Measurements from ENCODE around the gene TRIM65.

Gene TRIM65

GRCh38 chr17:75842963-75843576 lies 53.7 kb downstream of the TRIM65 start:
- H3K4me3 ChIP-seq (ENCODE audit: control insufficient read depth, low read depth, low read length): no peak overlapping the region
- TF ChIP-seq CTCF (conservative IDR thresholded peaks at IDR 0.05; ENCODE audit: control insufficient read depth, insufficient read depth, low read depth, low read length): no peak
- DNase-seq (ENCODE audit: low read depth): no peak

GRCh38 chr17:75842411-75842810 lies 54.3 kb downstream of the TRIM65 start:
- no peak for DNase-seq (ENCODE audit: low read depth)
- no peak overlapping the region for H3K4me3 ChIP-seq (ENCODE audit: control insufficient read depth, low read depth, low read length)
- TF ChIP-seq CTCF (conservative IDR thresholded peaks at IDR 0.05; ENCODE audit: control insufficient read depth, insufficient read depth, low read depth, low read length): no peak

- H3K4me3 ChIP-seq (ENCODE audit: control insufficient read depth, low read depth, low read length): no peak overlapping the region
- TF ChIP-seq CTCF (conservative IDR thresholded peaks at IDR 0.05; ENCODE audit: control insufficient read depth, insufficient read depth, low read depth, low read length): no peak
- DNase-seq (ENCODE audit: low read depth): no peak
Observed at GRCh38 chr17:75840799-75841164, 56.0 kb downstream of the TRIM65 start.

- no peak for DNase-seq (ENCODE audit: low read depth)
- H3K4me3 ChIP-seq (ENCODE audit: control insufficient read depth, low read depth, low read length): no peak overlapping the region
- TF ChIP-seq CTCF (conservative IDR thresholded peaks at IDR 0.05; ENCODE audit: control insufficient read depth, insufficient read depth, low read depth, low read length): no peak
Observed at GRCh38 chr17:75839942-75840798, 56.6 kb downstream of the TRIM65 start.
